HG03565 (cell line): ENCODE data around the gene SNRK.
"Not testable (repeated sequence)": the region's sequence is repeated elsewhere in the genome, so short reads cannot be mapped to it uniquely, and the experiment has no call there.

ENCODE experiments used
- ATAC-seq: cut with Tn5 transposase; IDR thresholded peaks from one replicate; pipeline ENCODE4 v1.9.1; 2021; ENCODE audit warnings: mild to moderate bottlenecking, moderate library complexity; ENCODE audit not compliant: unreplicated experiment

The SNRK gene

DNA sequence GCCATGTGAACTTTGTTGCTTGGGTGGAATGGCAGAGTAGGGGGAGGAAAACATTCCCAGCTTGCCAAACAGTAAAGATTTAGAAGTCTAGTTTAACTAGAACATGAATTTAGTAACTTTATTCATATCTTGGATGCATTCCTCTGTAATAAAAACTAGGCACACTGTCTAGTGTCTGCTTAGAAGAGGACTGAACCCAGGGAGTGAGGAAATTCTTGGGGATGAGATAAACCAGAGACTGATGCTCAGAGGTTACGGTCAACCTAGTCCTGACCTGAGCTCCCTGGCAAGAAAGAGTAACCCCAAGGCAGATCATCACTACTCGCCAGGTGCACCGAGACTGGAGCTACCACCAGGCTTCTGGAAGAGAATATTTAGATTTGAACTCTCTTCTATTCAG is 58.2 kb downstream of the SNRK start:
- no peak for ATAC-seq

DNA sequence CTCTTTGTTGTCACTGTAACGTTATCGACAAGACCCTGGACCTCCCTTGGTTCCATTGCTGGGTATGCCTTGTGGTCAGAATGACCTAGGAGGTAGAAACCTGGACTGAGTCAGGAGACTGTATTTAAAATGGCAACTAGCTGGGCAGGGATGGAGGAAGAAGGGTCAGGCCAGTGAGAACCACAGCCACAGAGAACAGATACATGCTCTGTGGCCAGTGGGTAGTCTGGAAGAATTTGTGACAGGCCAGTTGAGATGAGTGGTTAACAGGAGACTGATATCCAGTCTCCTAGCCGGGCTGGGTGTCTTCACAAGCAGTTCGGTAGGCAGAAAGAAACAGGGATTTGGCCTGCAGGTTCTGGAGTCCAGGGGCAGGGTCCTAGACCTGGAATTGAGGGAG is 58.9 kb downstream of the SNRK start:
- no peak for ATAC-seq

DNA sequence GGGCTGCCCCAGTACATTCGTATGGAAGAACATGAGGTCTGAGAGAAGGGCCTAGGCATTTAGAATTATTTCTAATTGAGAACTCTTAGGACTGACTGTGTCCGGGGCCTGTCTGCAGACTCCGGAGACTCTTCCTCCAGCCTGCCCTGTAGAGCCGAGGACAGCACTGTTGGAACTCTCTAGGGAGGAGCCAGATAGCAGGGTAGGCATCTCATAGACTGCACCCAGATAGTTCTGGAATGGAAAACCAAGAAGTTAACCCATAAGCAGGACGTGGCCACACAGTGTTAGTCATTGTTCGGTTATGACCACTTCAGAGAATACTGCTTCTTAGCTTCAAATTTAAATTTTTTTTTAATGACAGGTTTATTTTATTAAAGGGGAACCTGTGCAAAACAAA is 59.5 kb downstream of the SNRK start:
- no peak for ATAC-seq

DNA sequence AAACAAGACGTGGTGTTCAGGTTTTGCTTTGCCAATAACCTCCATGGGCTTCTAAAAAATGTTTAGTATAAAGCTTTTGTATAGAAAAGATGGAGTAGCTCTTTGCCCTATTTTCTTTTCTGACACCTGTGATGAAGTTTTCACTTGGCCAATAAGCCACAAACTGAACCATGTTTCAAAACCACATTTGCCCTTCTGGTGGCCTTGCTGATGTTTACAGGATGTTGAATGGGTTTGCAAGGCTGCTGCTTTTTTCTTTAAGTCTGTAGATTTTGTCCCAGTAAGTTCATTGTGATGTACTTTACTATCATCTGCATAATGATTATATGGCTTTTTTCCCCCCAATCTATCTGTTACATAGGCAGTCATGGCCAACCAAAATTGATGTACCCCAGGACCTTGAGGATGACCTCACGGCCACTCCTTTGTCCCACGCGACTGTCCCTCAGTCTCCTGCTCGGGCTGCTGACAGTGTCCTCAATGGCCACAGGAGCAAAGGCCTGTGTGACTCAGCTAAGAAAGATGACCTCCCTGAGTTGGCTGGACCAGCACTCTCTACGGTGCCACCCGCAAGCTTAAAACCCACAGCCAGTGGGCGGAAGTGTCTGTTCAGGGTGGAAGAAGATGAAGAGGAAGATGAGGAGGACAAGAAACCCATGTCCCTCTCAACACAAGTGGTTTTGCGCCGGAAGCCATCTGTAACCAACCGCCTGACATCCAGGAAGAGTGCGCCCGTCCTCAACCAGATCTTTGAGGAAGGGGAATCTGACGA is 60.8 kb downstream of the SNRK start:
- ATAC-seq: no peak

DNA sequence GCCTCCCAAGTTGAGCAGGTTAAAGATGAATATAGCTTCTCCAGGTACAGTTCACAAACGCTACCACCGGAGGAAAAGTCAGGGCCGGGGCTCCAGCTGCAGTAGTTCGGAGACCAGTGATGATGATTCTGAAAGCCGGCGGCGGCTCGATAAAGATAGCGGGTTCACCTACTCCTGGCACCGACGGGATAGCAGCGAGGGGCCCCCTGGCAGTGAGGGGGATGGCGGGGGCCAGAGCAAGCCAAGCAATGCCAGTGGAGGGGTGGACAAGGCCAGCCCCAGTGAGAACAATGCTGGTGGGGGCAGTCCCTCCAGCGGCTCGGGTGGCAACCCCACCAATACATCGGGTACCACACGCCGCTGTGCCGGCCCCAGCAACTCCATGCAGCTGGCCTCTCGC is 61.4 kb downstream of the SNRK start:
- no peak for ATAC-seq

DNA sequence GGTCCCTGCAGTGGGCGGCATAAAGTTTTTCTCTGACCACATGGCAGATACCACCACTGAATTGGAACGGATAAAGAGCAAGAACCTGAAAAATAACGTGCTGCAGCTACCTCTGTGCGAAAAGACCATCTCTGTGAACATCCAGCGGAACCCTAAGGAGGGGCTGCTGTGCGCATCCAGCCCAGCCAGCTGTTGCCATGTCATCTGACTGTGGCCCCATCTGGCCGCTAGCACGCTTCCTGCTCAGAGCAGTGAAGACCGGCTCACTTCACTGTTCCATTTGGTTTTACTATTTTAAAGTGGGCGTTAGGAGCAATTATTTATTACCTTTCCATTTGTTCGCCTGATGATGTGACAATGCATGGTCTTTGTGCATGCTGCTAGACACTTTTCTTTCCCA is 62.0 kb downstream of the SNRK start:
- no peak for ATAC-seq

DNA sequence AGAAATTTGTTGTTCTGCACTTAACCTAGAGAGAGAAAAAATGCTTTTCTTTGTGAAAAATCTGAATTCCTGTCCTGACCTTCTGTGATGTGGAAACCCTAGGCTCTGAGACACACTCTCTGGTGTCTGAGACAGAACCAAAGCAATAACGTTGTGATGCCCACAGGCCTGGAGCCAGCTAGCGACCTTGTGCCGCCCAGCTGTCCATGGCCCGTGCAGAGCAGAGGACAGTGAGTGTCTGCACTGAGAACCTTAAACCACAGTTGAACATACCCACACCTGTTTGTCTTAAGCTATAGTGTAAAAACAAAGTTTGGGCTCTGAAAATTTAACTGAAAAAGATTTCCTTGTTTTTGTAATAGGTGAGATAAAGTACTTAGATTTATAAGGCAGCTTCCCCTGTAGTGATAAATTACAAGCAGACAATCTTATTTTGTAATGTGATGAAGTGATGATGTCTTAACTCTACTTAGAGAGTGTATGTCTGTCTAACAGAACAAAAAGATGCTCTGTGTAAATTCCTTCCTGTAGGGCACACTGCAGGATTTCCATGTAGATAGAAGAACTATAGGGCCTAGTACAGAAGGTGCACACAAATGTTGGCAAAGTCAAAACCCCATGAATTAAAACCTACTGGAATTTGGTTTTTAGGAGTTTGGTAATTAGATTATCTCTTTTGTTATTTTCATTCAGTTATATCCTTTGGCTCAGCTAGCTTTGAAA is 62.7 kb downstream of the SNRK start:
- ATAC-seq: no peak

DNA sequence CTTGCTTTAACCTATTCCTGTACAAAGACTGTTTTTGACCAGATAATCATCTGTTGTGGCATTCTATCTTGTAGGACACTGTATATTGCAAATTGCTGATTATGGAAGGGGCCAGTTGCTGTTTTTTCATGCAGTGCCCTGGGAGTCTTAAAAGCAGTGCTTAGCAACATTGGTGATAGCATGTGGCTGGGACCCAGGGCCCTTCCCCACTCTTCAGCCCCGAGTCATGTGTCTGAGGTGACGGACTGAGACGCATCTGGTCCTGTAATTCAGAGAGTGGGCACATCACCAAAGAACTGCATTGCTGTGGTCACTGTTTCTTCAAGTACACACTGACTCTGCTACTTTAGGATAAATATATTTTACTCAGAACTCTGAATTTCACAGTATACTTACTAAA is 63.4 kb downstream of the SNRK start:
- no peak for ATAC-seq

DNA sequence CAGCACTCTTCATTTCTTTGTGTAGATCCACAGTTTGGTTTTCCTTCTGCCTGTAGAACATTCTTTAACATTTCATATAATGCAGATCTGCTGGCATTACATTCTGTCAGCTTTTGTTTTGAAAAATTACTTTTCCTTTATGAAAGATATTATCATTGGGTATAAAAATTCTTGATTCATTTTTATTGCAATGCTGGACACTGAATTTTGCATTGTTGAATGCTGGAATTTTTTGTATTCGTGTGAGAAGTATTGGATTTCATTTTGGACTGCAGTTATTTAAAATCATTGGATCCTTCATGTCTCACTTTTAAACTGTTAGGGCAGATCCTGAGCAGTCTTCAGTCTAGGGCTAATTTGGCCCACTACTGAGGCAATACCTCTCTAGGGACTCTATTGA is 67.1 kb downstream of the SNRK start:
- no peak for ATAC-seq

DNA sequence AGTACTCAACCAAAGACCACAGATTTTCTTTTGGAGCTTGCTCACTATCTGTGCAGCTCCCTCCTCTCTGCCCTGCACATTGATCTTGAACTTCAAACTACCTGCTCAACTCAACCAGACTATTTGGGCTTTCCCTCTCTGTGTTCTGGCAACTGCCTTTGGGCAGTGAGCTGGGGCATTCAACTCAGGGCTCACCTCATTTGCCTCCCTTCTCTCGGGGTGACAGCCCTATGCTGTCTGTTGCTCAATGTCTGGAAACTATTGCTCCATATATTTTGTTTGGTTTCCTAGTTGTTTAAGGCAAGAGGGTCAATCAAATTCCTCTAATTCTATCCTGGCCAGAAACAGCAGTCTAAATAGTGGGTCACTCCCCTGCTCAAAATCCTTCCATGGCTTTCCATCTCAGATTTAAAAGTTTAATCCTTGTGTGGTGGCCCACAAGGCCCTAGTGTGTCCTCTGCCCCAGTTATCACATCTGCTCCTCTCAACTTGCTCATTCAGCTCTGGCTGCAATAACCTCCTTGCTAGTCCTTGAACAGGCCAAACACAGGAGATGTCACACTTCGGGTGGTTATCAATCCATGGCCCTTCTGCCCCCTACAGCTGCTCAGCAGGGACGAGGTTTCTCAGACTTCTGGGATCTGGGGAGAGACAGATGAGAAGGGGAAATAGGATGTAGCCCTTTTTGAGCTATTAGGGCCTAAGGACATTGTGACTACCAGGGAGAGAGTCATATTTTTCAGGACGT is 67.8 kb downstream of the SNRK start:
- no peak for ATAC-seq

DNA sequence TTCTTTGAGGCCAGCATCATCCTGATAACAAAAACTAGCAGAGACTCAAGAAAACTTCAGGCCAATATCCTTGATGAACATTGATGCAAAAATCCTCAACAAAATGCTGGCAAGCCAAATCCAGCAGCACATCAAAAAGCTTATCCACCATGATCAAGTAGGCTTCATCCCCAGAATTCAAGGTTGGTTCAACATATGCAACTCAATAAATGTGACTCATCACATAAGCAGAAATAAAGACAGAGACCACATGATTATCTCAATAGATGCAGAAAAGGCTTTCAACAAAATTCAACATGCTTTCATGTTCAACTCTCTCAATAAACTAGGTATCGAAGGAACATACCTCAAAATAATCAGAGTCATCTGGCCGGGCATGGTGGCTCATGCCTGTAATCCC is 69.7 kb downstream of the SNRK start:
- not testable (repeated sequence) for ATAC-seq

DNA sequence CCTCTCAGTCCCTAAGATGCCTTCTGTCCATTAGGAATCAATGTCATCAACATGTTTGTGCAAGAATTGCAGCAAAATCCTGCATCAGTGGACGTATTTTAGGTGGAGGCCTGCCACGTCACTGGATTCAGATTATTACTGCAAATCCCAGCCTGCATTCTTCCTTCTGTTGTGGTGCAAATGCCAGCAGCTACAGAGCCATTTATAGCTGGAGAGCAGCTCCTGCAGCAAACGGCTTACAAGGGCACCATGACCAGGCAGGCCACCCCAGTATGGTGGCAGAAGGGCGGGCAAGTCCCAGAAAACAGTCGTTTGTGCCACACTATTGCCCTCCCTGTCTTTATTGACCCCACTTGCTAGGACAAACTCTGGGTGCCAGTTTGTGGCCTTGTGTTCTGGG is 74.7 kb downstream of the SNRK start:
- ATAC-seq: no peak

DNA sequence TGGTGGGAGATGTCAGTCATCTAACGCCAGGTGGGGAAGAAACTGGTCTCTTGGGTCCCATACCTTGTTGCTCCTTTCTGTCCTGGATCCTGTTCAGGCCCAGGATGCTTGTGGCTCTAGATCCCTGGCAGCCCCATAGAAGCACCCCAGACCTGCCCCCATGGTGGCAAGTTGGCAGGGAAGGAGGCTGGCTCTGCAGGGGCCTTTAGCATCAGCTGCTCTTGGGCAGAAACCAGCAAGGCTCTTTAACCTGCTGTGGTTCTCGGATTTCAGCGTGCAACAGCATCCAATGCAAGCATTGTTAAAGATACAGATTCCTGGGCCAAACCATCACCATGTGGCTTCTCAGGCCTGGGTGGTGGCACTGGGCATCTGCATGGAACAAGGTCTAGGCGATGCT is 75.8 kb downstream of the SNRK start:
- ATAC-seq: no peak

DNA sequence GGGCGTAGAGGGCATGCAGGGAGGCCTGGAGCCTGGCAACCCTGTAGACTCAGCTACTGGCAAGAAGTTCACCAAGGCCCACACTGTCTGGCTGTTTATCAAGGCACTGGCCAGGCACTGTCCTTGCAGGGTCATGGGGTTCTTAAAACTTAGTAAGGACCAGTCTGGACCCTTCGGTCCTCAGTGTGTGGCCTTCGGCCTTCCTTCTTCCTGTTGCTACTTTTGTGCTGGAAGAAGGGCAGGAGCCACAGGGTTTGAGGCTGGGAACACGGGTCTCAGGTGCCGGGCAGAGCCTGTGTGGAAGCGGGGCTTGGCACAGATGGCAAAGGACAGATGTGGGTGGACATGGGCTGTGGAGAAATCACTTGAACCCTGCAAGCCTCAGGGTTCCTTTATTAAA is 76.6 kb downstream of the SNRK start:
- ATAC-seq: no peak

DNA sequence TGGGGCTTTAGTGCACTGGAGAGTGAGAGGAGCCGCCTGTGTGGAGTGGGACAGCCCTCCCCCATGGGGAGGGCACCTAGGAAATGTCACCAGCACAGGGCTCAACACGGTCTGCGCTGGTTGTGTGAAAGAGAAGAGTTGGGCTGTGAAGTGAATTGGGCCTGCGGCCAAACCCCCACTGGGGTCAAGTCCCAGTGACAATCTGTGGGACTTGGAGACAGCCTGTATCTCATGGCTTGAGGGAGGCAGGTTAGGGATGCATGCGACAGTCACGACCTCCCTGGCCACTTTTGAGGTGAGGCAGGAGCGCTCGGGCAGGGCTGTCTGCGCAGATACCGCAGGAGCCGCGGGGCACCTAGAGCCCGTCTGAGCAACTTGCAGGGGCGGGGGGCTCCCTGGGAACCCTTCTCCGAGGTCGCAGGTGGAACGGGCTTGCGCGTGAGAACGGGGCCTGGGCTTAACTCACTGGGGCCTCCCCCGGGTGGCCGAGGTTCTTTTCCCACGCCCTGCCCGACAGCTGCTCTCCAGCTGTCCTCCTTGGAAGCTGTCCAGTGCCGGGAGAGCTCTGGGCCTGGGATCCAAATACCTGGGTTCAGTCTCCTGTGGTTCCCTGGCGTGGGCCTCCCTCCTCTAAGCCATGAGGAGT is 77.4 kb downstream of the SNRK start:
- no peak for ATAC-seq

DNA sequence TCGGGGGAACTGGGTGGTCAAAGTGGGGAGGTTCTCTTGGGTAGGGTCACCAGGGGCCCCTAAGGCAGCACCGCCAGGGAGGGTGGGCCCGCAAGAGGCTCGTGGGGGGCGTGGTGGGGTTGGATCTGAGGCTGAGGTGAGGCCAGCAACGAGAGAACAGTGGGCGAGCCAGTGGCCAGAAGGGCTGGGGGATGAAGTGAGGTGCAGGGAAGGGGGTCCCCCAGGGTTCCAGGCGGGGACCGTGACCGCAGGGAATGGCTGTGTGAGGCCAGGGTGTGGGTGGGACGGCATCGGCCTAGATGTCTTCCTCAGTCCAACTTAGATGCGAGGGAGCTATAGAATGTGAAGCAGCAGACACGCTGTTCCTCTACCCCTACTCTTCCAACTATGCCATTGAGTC is 78.2 kb downstream of the SNRK start:
- ATAC-seq: no peak

DNA sequence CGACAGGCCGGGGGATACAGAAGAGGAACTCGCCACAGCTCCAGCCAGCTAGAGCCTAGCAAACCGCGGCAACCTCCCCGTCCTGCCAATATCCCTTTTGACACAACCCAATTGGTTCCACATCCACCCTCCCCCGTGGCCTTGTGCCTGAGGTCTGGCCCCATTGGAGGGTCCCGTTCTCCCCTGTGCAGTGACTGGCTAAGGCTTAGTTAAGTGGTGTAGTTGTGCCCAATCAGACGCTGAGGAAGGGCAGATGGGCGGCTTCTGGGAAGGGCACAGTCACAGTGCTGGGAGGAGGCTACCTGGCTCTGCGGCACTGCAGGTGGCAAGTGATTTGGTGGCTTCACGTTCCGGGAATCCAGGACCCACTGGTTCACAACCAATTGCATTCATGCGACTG is 78.6 kb downstream of the SNRK start:
- no peak for ATAC-seq

DNA sequence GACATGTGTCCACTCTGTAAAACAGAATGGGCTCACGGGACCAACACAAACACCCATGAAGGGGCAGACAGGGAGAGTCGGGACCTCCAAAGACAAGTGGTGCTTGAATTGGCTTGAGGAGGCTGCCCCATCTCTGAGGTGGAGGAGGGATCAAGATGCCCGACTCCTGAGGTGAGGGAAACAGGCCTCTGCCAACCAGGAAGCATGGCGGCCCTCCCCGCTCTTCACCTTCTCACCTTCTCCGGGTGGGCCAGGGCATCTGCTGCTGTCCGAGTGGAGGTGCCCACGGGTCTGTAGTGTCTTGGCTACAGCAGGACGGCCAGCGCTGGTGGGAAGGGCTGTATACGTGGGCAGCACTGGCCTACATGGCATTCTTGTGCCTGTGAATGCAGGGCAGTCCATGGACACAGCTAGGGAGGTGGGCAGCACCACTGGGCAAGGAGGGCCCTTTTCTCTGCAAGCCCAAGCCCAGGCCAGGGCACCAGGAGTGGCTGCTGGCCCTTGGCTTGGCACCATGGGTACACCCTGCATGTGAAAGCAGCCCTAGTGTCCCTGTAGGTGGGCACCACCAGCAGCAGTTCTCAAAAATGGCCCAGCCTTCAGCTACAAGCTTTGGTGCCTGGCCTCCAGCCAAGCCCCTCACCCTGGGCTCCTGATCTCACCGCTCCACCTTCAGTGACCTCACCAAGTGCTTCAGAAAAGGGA is 79.4 kb downstream of the SNRK start:
- ATAC-seq: no peak

DNA sequence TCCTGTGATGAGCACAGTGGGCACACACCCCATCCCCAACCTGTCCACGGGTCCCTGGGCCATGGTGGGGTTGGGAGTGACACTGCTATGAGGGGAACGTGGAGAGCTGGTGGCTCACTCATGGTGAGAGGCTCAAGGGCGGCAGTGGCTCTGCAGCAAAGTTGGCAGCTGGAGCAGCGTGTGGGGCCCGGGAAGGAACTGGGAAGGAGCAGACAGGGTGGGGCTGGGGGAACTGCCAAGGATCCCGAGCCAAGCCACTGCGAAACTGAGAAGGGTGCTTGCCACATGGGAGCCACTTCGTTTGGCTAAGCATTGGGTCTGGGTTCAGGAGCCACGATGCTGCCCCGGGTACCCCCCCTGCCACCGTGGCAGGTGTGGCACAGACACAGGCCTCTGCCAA is 80.1 kb downstream of the SNRK start:
- no peak for ATAC-seq

DNA sequence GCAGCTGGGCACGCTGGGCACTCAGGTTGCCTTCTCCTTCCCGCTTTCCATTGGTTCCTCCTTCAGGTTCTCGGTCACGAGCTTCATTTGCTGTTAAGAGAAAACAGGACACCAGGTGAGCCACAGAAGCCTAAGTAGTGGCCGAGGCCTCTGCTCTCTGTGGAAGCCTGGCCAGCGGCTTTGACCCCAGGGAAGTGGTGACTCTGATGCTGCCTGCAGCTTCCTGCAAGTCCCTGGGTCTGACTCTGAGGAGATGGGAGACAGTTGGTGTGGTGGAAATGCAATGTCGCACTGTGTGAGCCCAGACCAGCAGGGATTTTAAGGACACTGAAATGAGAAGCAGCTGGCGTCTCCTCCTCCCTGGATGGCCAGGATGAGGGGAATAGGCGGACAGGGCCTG is 80.5 kb downstream of the SNRK start:
- ATAC-seq: no peak
